Middle frontal gyrus (tissue), 1 donor: ENCODE results near the gene CHST11.

ENCODE experiments used
- DNase-seq: peaks from one replicate; pipeline ENCODE4 v3.0.0-alpha.2; 2015; ENCODE audit warnings: low spot score; ENCODE audit errors: extremely low spot score

CHST11 gene

GRCh38 chr12:104460041-104460719 lies 3.4 kb downstream of the CHST11 start:
- no peak for DNase-seq

GRCh38 chr12:104460973-104461698 lies 4.4 kb downstream of the CHST11 start:
- DNase-seq, result no peak

GRCh38 chr12:104462325-104462724 lies 5.6 kb downstream of the CHST11 start:
- no peak for DNase-seq

GRCh38 chr12:104462931-104463339 lies 6.2 kb downstream of the CHST11 start:
- DNase-seq, result no peak

- no peak for DNase-seq
Observed at GRCh38 chr12:104463368-104463767, 6.6 kb downstream of the CHST11 start.

- DNase-seq, result no peak
Observed at GRCh38 chr12:104464899-104465298, 8.2 kb downstream of the CHST11 start.

- DNase-seq, result no peak
Observed at GRCh38 chr12:104466709-104467345, 10.1 kb downstream of the CHST11 start.

GRCh38 chr12:104467346-104467837 lies 10.6 kb downstream of the CHST11 start:
- no peak for DNase-seq

GRCh38 chr12:104468371-104468770 lies 11.6 kb downstream of the CHST11 start:
- no peak for DNase-seq

- no peak for DNase-seq
Observed at GRCh38 chr12:104469066-104469465, 12.3 kb downstream of the CHST11 start.

- DNase-seq, result no peak
Observed at GRCh38 chr12:104469523-104469922, 12.8 kb downstream of the CHST11 start.

GRCh38 chr12:104470521-104470920 lies 13.8 kb downstream of the CHST11 start:
- DNase-seq, result no peak

GRCh38 chr12:104471336-104471735 lies 14.6 kb downstream of the CHST11 start:
- DNase-seq, result no peak

GRCh38 chr12:104472748-104473147 lies 16.0 kb downstream of the CHST11 start:
- no peak for DNase-seq

GRCh38 chr12:104473374-104473983 lies 16.7 kb downstream of the CHST11 start:
- DNase-seq, result no peak

GRCh38 chr12:104475271-104475670 lies 18.5 kb downstream of the CHST11 start:
- no peak for DNase-seq

- DNase-seq, result no peak
Observed at GRCh38 chr12:104477510-104478390, 21.0 kb downstream of the CHST11 start.

GRCh38 chr12:104478396-104479122 lies 21.8 kb downstream of the CHST11 start:
- no peak for DNase-seq

- DNase-seq, result no peak
Observed at GRCh38 chr12:104479123-104479662, 22.4 kb downstream of the CHST11 start.

- DNase-seq, result no peak
Observed at GRCh38 chr12:104480012-104480411, 23.3 kb downstream of the CHST11 start.
